PFSK-1 (cell line): ENCODE measurements around the gene FAM32A.

Experiments used
- FOXP2 ChIP-seq: optimal IDR thresholded peaks from 2 replicates; pipeline ENCODE3; 2011; ENCODE audit warnings: borderline replicate concordance, control low read depth, inconsistent platforms; ENCODE audit not compliant: insufficient read depth; ENCODE audit errors: extremely low read length, extremely low read depth
- POLR2AphosphoS5 ChIP-seq: IDR thresholded peaks from 2 replicates; pipeline ENCODE4 v1.6.1; 2012; ENCODE audit warnings: low read depth, mild to moderate bottlenecking, control low read depth, low read length, moderate library complexity
- SIN3A ChIP-seq: IDR thresholded peaks from 2 replicates; pipeline ENCODE4 v1.6.1; 2012; ENCODE audit warnings: mild to moderate bottlenecking, low read length, moderate library complexity, borderline replicate concordance; ENCODE audit not compliant: insufficient read depth
- TAF1 ChIP-seq: IDR thresholded peaks from 2 replicates; pipeline ENCODE4 v1.6.1; 2012; ENCODE audit warnings: low read length, control low read depth, borderline replicate concordance; ENCODE audit not compliant: insufficient read depth
- TF ChIP-seq, protein P1 (sequence below), 2 experiments: IDR thresholded peaks; 2 replicates each; pipeline versions ENCODE4 v1.6.1 to v1.8.0; 2011 to 2012; ENCODE audit warnings: low read depth in 2 of 2, low read length in 2 of 2, control low read depth in 1 of 2, inconsistent platforms in 1 of 2, mild to moderate bottlenecking in 1 of 2, moderate library complexity in 1 of 2; ENCODE audit not compliant: insufficient read depth in 1 of 2

FAM32A gene

DNA sequence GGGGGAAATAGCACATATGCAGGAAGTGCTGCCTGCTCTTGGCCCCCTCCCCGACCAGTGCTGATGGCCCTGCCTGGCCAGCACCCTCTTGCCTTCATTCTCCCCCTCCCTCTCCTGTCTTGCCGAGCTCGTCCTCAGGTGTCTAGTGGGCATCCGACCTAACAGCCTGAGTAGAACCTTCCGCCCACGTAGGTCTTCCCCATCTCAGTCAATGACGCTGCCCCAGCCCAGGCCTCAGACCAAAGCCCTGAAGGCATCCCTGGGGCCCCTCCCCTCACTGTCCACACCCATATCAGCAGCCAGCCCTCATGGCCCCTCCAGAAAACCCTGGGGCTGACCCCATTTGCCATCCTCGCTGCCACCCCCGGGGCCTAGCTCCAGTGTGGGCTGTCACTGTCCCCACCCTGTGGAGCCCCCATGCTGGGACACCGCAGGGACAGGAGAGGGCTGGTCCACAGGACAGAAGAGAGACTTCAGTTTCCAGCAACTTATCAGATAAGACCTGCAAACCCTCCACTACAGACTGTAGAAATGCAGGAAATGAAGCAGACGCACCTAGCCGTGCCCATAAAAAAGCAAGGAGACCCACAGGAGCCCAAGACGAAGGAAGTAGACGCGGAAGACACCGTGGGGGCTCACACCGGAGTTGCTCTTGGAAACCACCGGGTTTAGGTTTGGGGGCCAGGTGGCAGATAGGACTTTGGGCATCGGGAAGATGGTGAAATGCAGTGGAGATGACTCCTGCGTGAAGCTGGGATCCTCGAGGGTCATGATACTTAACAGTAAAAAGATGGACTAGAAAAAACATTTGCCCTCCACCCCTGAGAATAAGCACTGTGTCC lies 50.8 kb downstream of the FAM32A start:
- TF ChIP-seq FOXP2, result no peak
- TF ChIP-seq SIN3A, result no peak
- no peak for TF ChIP-seq POLR2AphosphoS5
- TF ChIP-seq, protein P1, sequence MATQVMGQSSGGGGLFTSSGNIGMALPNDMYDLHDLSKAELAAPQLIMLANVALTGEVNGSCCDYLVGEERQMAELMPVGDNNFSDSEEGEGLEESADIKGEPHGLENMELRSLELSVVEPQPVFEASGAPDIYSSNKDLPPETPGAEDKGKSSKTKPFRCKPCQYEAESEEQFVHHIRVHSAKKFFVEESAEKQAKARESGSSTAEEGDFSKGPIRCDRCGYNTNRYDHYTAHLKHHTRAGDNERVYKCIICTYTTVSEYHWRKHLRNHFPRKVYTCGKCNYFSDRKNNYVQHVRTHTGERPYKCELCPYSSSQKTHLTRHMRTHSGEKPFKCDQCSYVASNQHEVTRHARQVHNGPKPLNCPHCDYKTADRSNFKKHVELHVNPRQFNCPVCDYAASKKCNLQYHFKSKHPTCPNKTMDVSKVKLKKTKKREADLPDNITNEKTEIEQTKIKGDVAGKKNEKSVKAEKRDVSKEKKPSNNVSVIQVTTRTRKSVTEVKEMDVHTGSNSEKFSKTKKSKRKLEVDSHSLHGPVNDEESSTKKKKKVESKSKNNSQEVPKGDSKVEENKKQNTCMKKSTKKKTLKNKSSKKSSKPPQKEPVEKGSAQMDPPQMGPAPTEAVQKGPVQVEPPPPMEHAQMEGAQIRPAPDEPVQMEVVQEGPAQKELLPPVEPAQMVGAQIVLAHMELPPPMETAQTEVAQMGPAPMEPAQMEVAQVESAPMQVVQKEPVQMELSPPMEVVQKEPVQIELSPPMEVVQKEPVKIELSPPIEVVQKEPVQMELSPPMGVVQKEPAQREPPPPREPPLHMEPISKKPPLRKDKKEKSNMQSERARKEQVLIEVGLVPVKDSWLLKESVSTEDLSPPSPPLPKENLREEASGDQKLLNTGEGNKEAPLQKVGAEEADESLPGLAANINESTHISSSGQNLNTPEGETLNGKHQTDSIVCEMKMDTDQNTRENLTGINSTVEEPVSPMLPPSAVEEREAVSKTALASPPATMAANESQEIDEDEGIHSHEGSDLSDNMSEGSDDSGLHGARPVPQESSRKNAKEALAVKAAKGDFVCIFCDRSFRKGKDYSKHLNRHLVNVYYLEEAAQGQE (IDR thresholded peaks at IDR 0.05; ENCODE audit: insufficient read depth in 1 of 2, low read depth in 2 of 2, low read length in 2 of 2), result no peak
- TF ChIP-seq TAF1, result no peak
